HUES48 (cell line): ENCODE data around the gene MTX2.
"Not testable (repeated sequence)": the region's sequence is repeated elsewhere in the genome, so short reads cannot be mapped to it uniquely, and the experiment has no call there.

Experiments
- H3K27ac ChIP-seq: one replicate; pipeline ENCODE4 v1.7.0; 2013; ENCODE audit warnings: low read depth, low read length, inconsistent platforms
- H3K27me3 ChIP-seq: 2 replicates; pipeline ENCODE4 v1.6.1; 2013; ENCODE audit warnings: mild to moderate bottlenecking, low read length; ENCODE audit not compliant: control insufficient read depth, insufficient read depth
- H3K36me3 ChIP-seq: 2 replicates; pipeline ENCODE4 v1.6.1; 2013; ENCODE audit warnings: low read length; ENCODE audit not compliant: control insufficient read depth, insufficient read depth
- H3K4me1 ChIP-seq: 2 replicates; pipeline ENCODE4 v1.6.1; 2013; ENCODE audit warnings: mild to moderate bottlenecking, low read length; ENCODE audit not compliant: control insufficient read depth, insufficient read depth
- H3K4me3 ChIP-seq: 2 replicates; pipeline ENCODE4 v1.5.1; 2013; ENCODE audit warnings: mild to moderate bottlenecking, low read depth, low read length
- H3K9ac ChIP-seq: 2 replicates; pipeline ENCODE4 v1.6.1; 2013; ENCODE audit warnings: mild to moderate bottlenecking, low read depth, low read length, moderate library complexity
- H3K9me3 ChIP-seq: 2 replicates; pipeline ENCODE4 v1.6.1; 2013; ENCODE audit warnings: low read length; ENCODE audit not compliant: control insufficient read depth, insufficient read depth

MTX2 gene

GRCh38 chr2:176370467-176371171 lies 101.4 kb downstream of the MTX2 start:
- no peak overlapping the region for H3K27ac ChIP-seq

GRCh38 chr2:176373155-176373554 lies 103.9 kb downstream of the MTX2 start:
- not testable (repeated sequence) for H3K27ac ChIP-seq, H3K36me3 ChIP-seq, H3K9me3 ChIP-seq, H3K4me1 ChIP-seq, H3K4me3 ChIP-seq, H3K9ac ChIP-seq, H3K27me3 ChIP-seq

More at GRCh38 chr2:176370467-176371171, 101.4 kb downstream of the MTX2 start:
- Histone ChIP-seq H3K9ac (no peak overlapping the region), H3K27me3 (no peaks in the 10 kb centered on the region; the same call in 1 of the 2 replicates), H3K4me1 (no peaks in the 10 kb centered on the region), H3K4me3 (no peak overlapping the region), H3K9me3 (no peaks in the 10 kb centered on the region), H3K36me3 (no peaks in the 10 kb centered on the region)

GRCh38 chr2:176378323-176378722 lies 109.1 kb downstream of the MTX2 start:
- Histone ChIP-seq H3K27ac (no peak overlapping the region), H3K4me3 (no peak overlapping the region), H3K9ac (no peak overlapping the region), H3K4me1 (no peaks in the 10 kb centered on the region), H3K9me3 (peaks cover 8% of the 10 kb centered on the region; the same call in 1 of the 2 replicates), H3K36me3 (no peaks in the 10 kb centered on the region), H3K27me3 (no peaks in the 10 kb centered on the region)

- H3K27ac ChIP-seq: no peak overlapping the region
- H3K9me3 ChIP-seq: peaks cover 8% of the 10 kb centered on the region; the same call in 1 of the 2 replicates
- H3K4me3 ChIP-seq: no peak overlapping the region
- H3K9ac ChIP-seq: no peak overlapping the region
- H3K4me1 ChIP-seq: no peaks in the 10 kb centered on the region
- H3K36me3 ChIP-seq: no peaks in the 10 kb centered on the region
- no peaks in the 10 kb centered on the region for H3K27me3 ChIP-seq
Measured at GRCh38 chr2:176380341-176380740, 111.1 kb downstream of the MTX2 start.

GRCh38 chr2:176383100-176383499 lies 113.9 kb downstream of the MTX2 start:
- H3K9ac ChIP-seq: no peak overlapping the region
- H3K4me3 ChIP-seq: no peak overlapping the region
- no peaks in the 10 kb centered on the region for H3K27me3 ChIP-seq
- H3K9me3 ChIP-seq: peaks cover 4% of the 10 kb centered on the region; the same call in 1 of the 2 replicates
- H3K4me1 ChIP-seq: no peaks in the 10 kb centered on the region
- H3K36me3 ChIP-seq: no peaks in the 10 kb centered on the region
- H3K27ac ChIP-seq: no peak overlapping the region

- H3K27me3 ChIP-seq: no peaks in the 10 kb centered on the region
- H3K27ac ChIP-seq: no peak overlapping the region
- H3K36me3 ChIP-seq: no peaks in the 10 kb centered on the region
- no peaks in the 10 kb centered on the region for H3K4me1 ChIP-seq
- H3K4me3 ChIP-seq: no peak overlapping the region
- no peak overlapping the region for H3K9ac ChIP-seq
- no peaks in the 10 kb centered on the region for H3K9me3 ChIP-seq
Measured at GRCh38 chr2:176383836-176384442, 114.7 kb downstream of the MTX2 start.

- Histone ChIP-seq H3K4me1 (no peaks in the 10 kb centered on the region), H3K27me3 (no peaks in the 10 kb centered on the region), H3K9ac (no peak overlapping the region), H3K27ac (no peak overlapping the region), H3K4me3 (no peak overlapping the region), H3K36me3 (no peaks in the 10 kb centered on the region), H3K9me3 (no peaks in the 10 kb centered on the region)
Measured at GRCh38 chr2:176385219-176385759, 116.0 kb downstream of the MTX2 start.

- H3K4me1 ChIP-seq: no peaks in the 10 kb centered on the region
- no peaks in the 10 kb centered on the region for H3K27me3 ChIP-seq
- no peaks in the 10 kb centered on the region for H3K9me3 ChIP-seq
- H3K9ac ChIP-seq: no peak overlapping the region
- no peak overlapping the region for H3K4me3 ChIP-seq
- H3K27ac ChIP-seq: no peak overlapping the region
- no peaks in the 10 kb centered on the region for H3K36me3 ChIP-seq
Measured at GRCh38 chr2:176385838-176386237, 116.6 kb downstream of the MTX2 start.
